ENCODE measurements around the gene MICAL3. TPM values are rescaled to one million over a fixed set of nuclear protein-coding genes. Genes with fewer than 3 reads are reported as not detected.

Gene MICAL3
- total RNA-seq, 1 donor from 2014 or later, result 43.4 TPM

- peak; percentile 84 for DNase-seq
Observed at GRCh38 chr22:17924735-17925364, 99.5 kb downstream of the MICAL3 start.

- DNase-seq, result no peak
Observed at GRCh38 chr22:17924076-17924475, 100.3 kb downstream of the MICAL3 start.

GRCh38 chr22:17922925-17923903, 101.1 kb downstream of the MICAL3 start:
- DNase-seq, result peak; percentile 47

- no peak for DNase-seq
Observed at GRCh38 chr22:17921871-17922821, 102.2 kb downstream of the MICAL3 start.

- no peak for DNase-seq
Observed at GRCh38 chr22:17920992-17921650, 103.2 kb downstream of the MICAL3 start.

GRCh38 chr22:17920145-17920605, 104.2 kb downstream of the MICAL3 start:
- peak; percentile 65 for DNase-seq

- DNase-seq, result no peak
Observed at GRCh38 chr22:17919276-17920144, 104.9 kb downstream of the MICAL3 start.

GRCh38 chr22:17918840-17919239, 105.5 kb downstream of the MICAL3 start:
- DNase-seq, result no peak

GRCh38 chr22:17917490-17917983, 106.8 kb downstream of the MICAL3 start:
- no peak for DNase-seq

GRCh38 chr22:17916226-17916889, 108.0 kb downstream of the MICAL3 start:
- no peak for DNase-seq

- DNase-seq, result no peak
Observed at GRCh38 chr22:17915676-17916075, 108.7 kb downstream of the MICAL3 start.

GRCh38 chr22:17915188-17915587, 109.2 kb downstream of the MICAL3 start:
- DNase-seq, result no peak

- no peak for DNase-seq
Observed at GRCh38 chr22:17914474-17914873, 109.9 kb downstream of the MICAL3 start.

- DNase-seq, result no peak
Observed at GRCh38 chr22:17913801-17914347, 110.5 kb downstream of the MICAL3 start.

- DNase-seq, result no peak
Observed at GRCh38 chr22:17912945-17913721, 111.2 kb downstream of the MICAL3 start.

- no peak for DNase-seq
Observed at GRCh38 chr22:17911887-17912286, 112.5 kb downstream of the MICAL3 start.

GRCh38 chr22:17911312-17911705, 113.1 kb downstream of the MICAL3 start:
- DNase-seq, result no peak

GRCh38 chr22:17910561-17911311, 113.6 kb downstream of the MICAL3 start:
- peak; percentile 96 for DNase-seq

All from dermis blood vessel endothelial cell (primary cell).